H1 (cell line): ENCODE data around the gene PTPRJ. TPM values are rescaled to one million over a fixed set of nuclear protein-coding genes. Genes with fewer than 3 reads are reported as not detected.

Experiments used
- CTCF ChIA-PET: fragments of 300-600 bp; sonication (Branson Sonifier 250); formaldehyde crosslinking; loops from one replicate; lab custom pipeline; 2021; ENCODE audit not compliant: partially characterized antibody; lab: Charles Lee
- POLR2A ChIA-PET: fragments of 300-600 bp; sonication (Branson Sonifier 250); formaldehyde crosslinking; loops from one replicate; lab custom pipeline; 2021; ENCODE audit warnings: inconsistent platforms; ENCODE audit not compliant: partially characterized antibody; lab: Charles Lee
- DNase-seq, 2 experiments: peaks; one replicate each; pipeline versions ENCODE4 v3.0.0 to v3.0.0-alpha.2; 2010 to 2022; ENCODE audit warnings: low spot score in 2 of 2, low read depth in 1 of 2, mixed read lengths in 1 of 2
- FAIRE-seq: peaks from 2 replicates; lab custom pipeline; 2011; peaks lifted over from hg19 to GRCh38; lab: Jason Lieb, UNC
- H2AFZ ChIP-seq: 2 replicates; pipeline ENCODE4 v1.8.1; 2012; ENCODE audit warnings: low read length, inconsistent platforms
- H2AK5ac ChIP-seq: 2 replicates; pipeline ENCODE4 v1.6.1; 2013; ENCODE audit warnings: low read depth, low read length
- H2BK120ac ChIP-seq: replicated peaks from 2 replicates; pipeline ENCODE3; 2013; ENCODE audit warnings: low read depth, low read length, inconsistent platforms
- H2BK12ac ChIP-seq: 2 replicates; pipeline ENCODE4 v1.6.1; 2013; ENCODE audit warnings: low read depth, low read length
- H2BK15ac ChIP-seq: 2 replicates; pipeline ENCODE4 v1.6.1; 2013; ENCODE audit warnings: low read length
- H2BK20ac ChIP-seq: 2 replicates; pipeline ENCODE4 v1.6.1; 2013; ENCODE audit warnings: low read length
- H2BK5ac ChIP-seq: 2 replicates; pipeline ENCODE4 v1.6.1; 2013; ENCODE audit warnings: low read depth, low read length
- H3K14ac ChIP-seq: 2 replicates; pipeline ENCODE4 v1.6.1; 2013; ENCODE audit warnings: inconsistent platforms; ENCODE audit not compliant: insufficient read length
- H3K18ac ChIP-seq: 2 replicates; pipeline ENCODE4 v1.6.1; 2013; ENCODE audit warnings: low read length; ENCODE audit errors: extremely low read depth
- H3K23ac ChIP-seq: 2 replicates; pipeline ENCODE4 v1.6.1; 2013; ENCODE audit warnings: inconsistent platforms; ENCODE audit not compliant: insufficient read length
- H3K23me2 ChIP-seq: 2 replicates; pipeline ENCODE4 v1.6.1; 2013; ENCODE audit warnings: low read depth, low read length
- H3K27ac ChIP-seq: 2 replicates; pipeline ENCODE4 v1.6.1; 2011; ENCODE audit warnings: low read depth, low read length, inconsistent platforms
- H3K27me3 ChIP-seq, 4 experiments: replicated peaks in 1 of 4; 1 replicate in 1 of 4; 2 replicates in 3 of 4; pipeline versions ENCODE4 v1.6.1 to v1.8.1; 2011 to 2013; ENCODE audit warnings: low read length in 3 of 4, mild to moderate bottlenecking in 3 of 4, inconsistent platforms in 2 of 4, mixed read lengths in 2 of 4, moderate library complexity in 1 of 4; ENCODE audit not compliant: control insufficient read depth in 3 of 4, insufficient read depth in 3 of 4; ENCODE audit errors: extremely low read depth in 1 of 4
- H3K36me3 ChIP-seq, 4 experiments: 2 replicates each; pipeline versions ENCODE4 v1.6.1 to v1.8.1; 2011 to 2013; ENCODE audit warnings: mild to moderate bottlenecking in 4 of 4, low read length in 3 of 4, moderate library complexity in 2 of 4, control low read depth in 1 of 4, inconsistent platforms in 1 of 4; ENCODE audit not compliant: insufficient read depth in 4 of 4, control insufficient read depth in 2 of 4
- H3K4ac ChIP-seq: replicated peaks from 2 replicates; pipeline ENCODE3; 2013; ENCODE audit warnings: low read length, low read depth, mixed read lengths, inconsistent platforms; ENCODE audit not compliant: insufficient read length
- H3K4me1 ChIP-seq, 4 experiments: replicated peaks in 1 of 4; 1 replicate in 1 of 4; 2 replicates in 3 of 4; pipeline versions ENCODE4 v1.6.1 to v1.8.1; 2011 to 2013; ENCODE audit warnings: low read length in 3 of 4, inconsistent platforms in 2 of 4, mixed read lengths in 1 of 4; ENCODE audit not compliant: insufficient read depth in 4 of 4, control insufficient read depth in 3 of 4
- H3K4me2 ChIP-seq, 2 experiments: 2 replicates each; pipeline versions ENCODE4 v1.6.1 to v1.8.1; 2011 to 2013; ENCODE audit warnings: low read depth in 2 of 2, low read length in 2 of 2, control low read depth in 1 of 2, inconsistent platforms in 1 of 2, mild to moderate bottlenecking in 1 of 2; ENCODE audit not compliant: insufficient read depth in 1 of 2
- H3K4me3 ChIP-seq, 4 experiments: fragments of 200-600, 300-600 bp in 1 of 4; sonication (generic), shearing (Covaris generic), sonication (Bioruptor Twin) in 1 of 4; 2 replicates each; pipeline versions ENCODE4 v1.5.1 to v1.8.1; 2011 to 2016; ENCODE audit warnings: low read length in 4 of 4, low read depth in 3 of 4, control low read depth in 2 of 4, inconsistent platforms in 2 of 4, mild to moderate bottlenecking in 2 of 4, mixed read lengths in 1 of 4, moderate library complexity in 1 of 4; ENCODE audit not compliant: insufficient read depth in 2 of 4; ENCODE audit errors: extremely low read depth in 1 of 4
- H3K56ac ChIP-seq: replicated peaks from 2 replicates; pipeline ENCODE3; 2013; ENCODE audit warnings: low read depth, mild to moderate bottlenecking, mixed read lengths, low read length, inconsistent platforms; ENCODE audit not compliant: insufficient read length
- H3K79me1 ChIP-seq: 2 replicates; pipeline ENCODE4 v1.6.1; 2013; ENCODE audit warnings: low read depth, low read length, control low read depth
- H3K79me2 ChIP-seq, 2 experiments: 2 replicates each; pipeline versions ENCODE4 v1.6.1 to v1.8.1; 2012 to 2013; ENCODE audit warnings: low read length in 2 of 2, mild to moderate bottlenecking in 2 of 2, inconsistent platforms in 1 of 2; ENCODE audit not compliant: insufficient read depth in 2 of 2, control insufficient read depth in 1 of 2
- H3K9ac ChIP-seq, 4 experiments: replicated peaks in 1 of 4; 1 replicate in 1 of 4; 2 replicates in 3 of 4; pipeline versions ENCODE4 v1.6.1 to v1.8.1; 2011 to 2013; ENCODE audit warnings: low read depth in 3 of 4, low read length in 3 of 4, control low read depth in 2 of 4, mild to moderate bottlenecking in 2 of 4, moderate library complexity in 2 of 4, inconsistent platforms in 1 of 4; ENCODE audit errors: extremely low read depth in 1 of 4
- H3K9me3 ChIP-seq, 2 experiments: 2 replicates each; pipeline versions ENCODE4 v1.6.1 to v1.8.1; 2012 to 2013; ENCODE audit warnings: mild to moderate bottlenecking in 2 of 2, moderate library complexity in 2 of 2, control low read depth in 1 of 2, inconsistent platforms in 1 of 2, low read depth in 1 of 2, low read length in 1 of 2, mixed read lengths in 1 of 2; ENCODE audit not compliant: insufficient read depth in 2 of 2
- H4K20me1 ChIP-seq, 2 experiments: replicated peaks in 1 of 2; 2 replicates each; pipeline versions ENCODE3 to v1.8.1; 2011 to 2013; ENCODE audit warnings: inconsistent platforms in 2 of 2, low read length in 2 of 2, mild to moderate bottlenecking in 1 of 2; ENCODE audit not compliant: insufficient read depth in 2 of 2, control insufficient read depth in 1 of 2
- H4K5ac ChIP-seq: 2 replicates; pipeline ENCODE4 v1.6.1; 2013; ENCODE audit warnings: low read length, low read depth, mixed read lengths, inconsistent platforms; ENCODE audit not compliant: insufficient read length
- H4K8ac ChIP-seq: 2 replicates; pipeline ENCODE4 v1.8.0; 2013; ENCODE audit warnings: mild to moderate bottlenecking, moderate library complexity, low read length, inconsistent platforms; ENCODE audit not compliant: insufficient read depth; ENCODE audit errors: extremely low read depth
- H4K91ac ChIP-seq: replicated peaks from 2 replicates; pipeline ENCODE3; 2013; ENCODE audit warnings: low read length, mixed read lengths, inconsistent platforms; ENCODE audit not compliant: insufficient read length
- BACH1 ChIP-seq: IDR thresholded peaks from 2 replicates; pipeline ENCODE4 v1.6.1; 2012; ENCODE audit warnings: low read length, improper control_type of control experiment
- CHD1 ChIP-seq: IDR thresholded peaks from 2 replicates; pipeline ENCODE4 v1.6.1; 2012; ENCODE audit warnings: low read depth, low read length, improper control_type of control experiment
- CTBP2 ChIP-seq: IDR thresholded peaks from 2 replicates; pipeline ENCODE4 v1.7.0; 2011; ENCODE audit warnings: borderline replicate concordance, mild to moderate bottlenecking, moderate library complexity, mixed read lengths, low read length; ENCODE audit not compliant: insufficient read depth, insufficient read length
- GTF2F1 ChIP-seq: IDR thresholded peaks from 2 replicates; pipeline ENCODE4 v1.6.1; 2012; ENCODE audit warnings: low read depth, low read length, improper control_type of control experiment, borderline replicate concordance
- JUN ChIP-seq: IDR thresholded peaks from 2 replicates; pipeline ENCODE4 v1.6.1; 2011; ENCODE audit warnings: low read depth, mild to moderate bottlenecking, improper control_type of control experiment, low read length
- KDM5A ChIP-seq: fragments of 200-600 bp; IDR thresholded peaks from 2 replicates; pipeline ENCODE4 v1.7.1; 2012; ENCODE audit warnings: mild to moderate bottlenecking, low read length, inconsistent platforms, mixed read lengths
- POLR2A ChIP-seq, 2 experiments: IDR thresholded peaks; 1 replicate in 1 of 2; 2 replicates in 1 of 2; pipeline ENCODE4 v1.6.1; 2011; ENCODE audit warnings: low read depth in 2 of 2, low read length in 2 of 2, mild to moderate bottlenecking in 2 of 2; ENCODE audit errors: control extremely low read depth in 1 of 2
- RBBP5 ChIP-seq: IDR thresholded peaks from 2 replicates; pipeline ENCODE4 v1.7.1; 2012; ENCODE audit warnings: low read depth, mild to moderate bottlenecking, inconsistent platforms, low read length, moderate library complexity, borderline replicate concordance
- SAP30 ChIP-seq: fragments of 300-600 bp; sonication (generic); IDR thresholded peaks from 2 replicates; pipeline ENCODE4 v1.7.1; 2012; ENCODE audit warnings: low read length, moderate library complexity, mild to moderate bottlenecking, inconsistent platforms; ENCODE audit not compliant: insufficient read depth, insufficient replicate concordance
- SIX5 ChIP-seq: IDR thresholded peaks from 2 replicates; pipeline ENCODE4 v1.6.1; 2011; ENCODE audit warnings: mild to moderate bottlenecking, low read depth, low read length
- WGBS, 2 experiments: shearing (Covaris generic) in 1 of 2; methylation state at CpG; one replicate each; pipeline versions ENCODE4 v1.1.6 to v1.1.7; 2013 to 2015; ENCODE audit warnings: low lambda C conversion rate in 2 of 2, mixed read lengths in 2 of 2, inconsistent platforms in 1 of 2, low coverage in 1 of 2, missing lambda C conversion rate in 1 of 2; ENCODE audit not compliant: insufficient replicate concordance in 2 of 2, insufficient coverage in 1 of 2, insufficient read length in 1 of 2; ENCODE audit errors: extremely low coverage in 1 of 2, missing lambda C conversion rate in 1 of 2; 5-methylcytosine and 5-hydroxymethylcytosine counted together
- polyA plus RNA-seq, 7 experiments: library from polyadenylated mRNA; depleted of rRNA in 3 of 7; stranded (reverse) in 5 of 7; unstranded in 2 of 7; fragments of >200 nt in 5 of 7; fragments of 200-250 nt in 2 of 7; gene quantifications; 1 replicate in 5 of 7; 2 replicates in 1 of 7; 4 replicates in 1 of 7; pipeline versions ENCODE4 v1.2.1 to v1.2.3, GENCODE V29; 2011 to 2013; ENCODE audit warnings: missing spikeins in 2 of 7, mixed read lengths in 2 of 7
- total RNA-seq: library from RNA; stranded (reverse); fragmentation: NEBNext Ultra II Directional; extraction: Animal tissue kit (Norgen Biotek cat#: 25700); gene quantifications from 2 replicates; pipeline ENCODE4 v1.2.1, GENCODE V29; 2021
- TF ChIP-seq, protein P1 (sequence below): IDR thresholded peaks from 2 replicates; pipeline ENCODE4 v1.6.1; 2012; ENCODE audit warnings: low read length, inconsistent platforms
- TF ChIP-seq, protein P2 (sequence below): IDR thresholded peaks from 2 replicates; pipeline ENCODE4 v1.6.1; 2012; ENCODE audit warnings: inconsistent platforms

PTPRJ gene
- total and polyA plus RNA-seq, 2 of the 8 experiments (the other 6 are each of a cell fraction or from before 2014, with no cell fraction given), result 4.4 to 22.6 TPM

DNA sequence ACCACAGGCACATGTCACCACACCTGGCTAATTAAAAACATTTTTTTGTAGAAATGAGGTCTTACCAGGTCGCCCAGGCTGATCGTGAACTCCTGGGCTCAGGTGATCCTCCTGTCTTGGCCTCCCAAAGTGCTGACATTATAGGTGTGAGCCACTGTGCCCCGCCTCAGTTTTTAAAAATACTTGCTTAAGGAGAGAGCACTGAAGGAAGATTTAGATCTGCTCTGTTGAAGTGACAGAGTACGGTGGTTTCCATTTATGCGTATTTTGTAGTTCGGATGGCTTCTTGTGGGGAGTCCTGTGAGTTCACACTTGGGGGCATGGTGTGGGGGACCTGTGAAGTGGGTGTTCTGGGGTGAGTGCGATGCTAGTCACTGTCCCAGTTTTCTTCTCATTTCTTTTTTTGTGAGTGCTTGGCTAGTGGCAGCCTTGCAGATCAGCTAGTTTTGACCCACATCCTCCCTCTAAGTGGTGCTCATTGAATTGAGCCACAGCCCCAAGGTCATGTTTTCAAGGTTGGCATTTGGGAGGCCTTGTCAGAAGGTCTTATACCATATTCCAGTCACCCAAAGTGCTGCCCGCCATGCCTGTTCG is 31.5 kb downstream of the PTPRJ start:
- H2BK5ac ChIP-seq, result no peak overlapping the region
- H3K4me2 ChIP-seq, result no peak overlapping the region
- no peak overlapping the region for H3K18ac ChIP-seq
- peaks cover 0 to 4% (median under 1%) of the 10 kb centered on the region in 4 experiments; a peak in 2 of 7 replicates for H3K4me1 ChIP-seq
- no peak overlapping the region for H2AFZ ChIP-seq
- H2BK12ac ChIP-seq, result no peak overlapping the region
- H2AK5ac ChIP-seq, result peak overlapping the region; percentile 65; the same call in 1 of the 2 replicates
- H2BK15ac ChIP-seq, result no peak overlapping the region
- H3K9me3 ChIP-seq, result no peaks in the 10 kb centered on the region
- no peak overlapping the region for H2BK120ac ChIP-seq
- H2BK20ac ChIP-seq, result no peak overlapping the region
- no peak overlapping the region for H3K9ac ChIP-seq
- CTCF ChIA-PET, result interaction anchor here (0.6 kb wide), 1 partner anchor 52 kb away, joined by 3 read pairs; no protein-coding TSS in a partner anchor
- peaks cover 3 to 33% of the 10 kb centered on the region in 2 experiments; a peak in 3 of 4 replicates for H3K79me2 ChIP-seq
- no peak overlapping the region for H3K23ac ChIP-seq
- H4K8ac ChIP-seq, result peak overlapping the region; percentile 12; the same call in 1 of the 2 replicates
- WGBS, 2 experiments, result 96% methylated on average over 9 of the region's 9 CpGs; no CpG with 5 or more reads in 1 of the 2 experiments
- peaks cover 0 to 3% of the 10 kb centered on the region in 2 experiments for H4K20me1 ChIP-seq
- H3K4me3 ChIP-seq, result no peak overlapping the region
- no peak overlapping the region for H4K5ac ChIP-seq
- H3K36me3 ChIP-seq, result no peaks in the 10 kb centered on the region
- H3K56ac ChIP-seq, result no peak overlapping the region
- no peak overlapping the region for H3K14ac ChIP-seq
- peaks cover 13% of the 10 kb centered on the region for H3K79me1 ChIP-seq
- FAIRE-seq (no peak), DNase-seq (no peak)
- no peak overlapping the region for H3K4ac ChIP-seq
- H3K23me2 ChIP-seq, result no peaks in the 10 kb centered on the region
- H3K27ac ChIP-seq, result no peak overlapping the region
- POLR2A ChIA-PET, result no interaction called here
- no peak overlapping the region for H4K91ac ChIP-seq
- H3K27me3 ChIP-seq, result no peaks in the 10 kb centered on the region
- TF ChIP-seq SAP30 (no peak), SIX5 (no peak), CHD1 (no peak), GTF2F1 (no peak), CTBP2 (no peak), JUN (no peak), POLR2A (IDR thresholded peaks at IDR 0.05; ENCODE audit: control extremely low read depth in 1 of 2, low read depth in 2 of 2, low read length in 2 of 2) (no peak), BACH1 (no peak), RBBP5 (no peak), KDM5A (no peak)
- TF ChIP-seq, protein P1, sequence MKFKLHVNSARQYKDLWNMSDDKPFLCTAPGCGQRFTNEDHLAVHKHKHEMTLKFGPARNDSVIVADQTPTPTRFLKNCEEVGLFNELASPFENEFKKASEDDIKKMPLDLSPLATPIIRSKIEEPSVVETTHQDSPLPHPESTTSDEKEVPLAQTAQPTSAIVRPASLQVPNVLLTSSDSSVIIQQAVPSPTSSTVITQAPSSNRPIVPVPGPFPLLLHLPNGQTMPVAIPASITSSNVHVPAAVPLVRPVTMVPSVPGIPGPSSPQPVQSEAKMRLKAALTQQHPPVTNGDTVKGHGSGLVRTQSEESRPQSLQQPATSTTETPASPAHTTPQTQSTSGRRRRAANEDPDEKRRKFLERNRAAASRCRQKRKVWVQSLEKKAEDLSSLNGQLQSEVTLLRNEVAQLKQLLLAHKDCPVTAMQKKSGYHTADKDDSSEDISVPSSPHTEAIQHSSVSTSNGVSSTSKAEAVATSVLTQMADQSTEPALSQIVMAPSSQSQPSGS, result no peak
- TF ChIP-seq, protein P2, sequence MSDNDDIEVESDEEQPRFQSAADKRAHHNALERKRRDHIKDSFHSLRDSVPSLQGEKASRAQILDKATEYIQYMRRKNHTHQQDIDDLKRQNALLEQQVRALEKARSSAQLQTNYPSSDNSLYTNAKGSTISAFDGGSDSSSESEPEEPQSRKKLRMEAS, result no peak
